CD4-positive, alpha-beta T cell treated with Interleukin-21 for 1 hour (primary cell): Measurements from ENCODE around the gene EHD4.
A peak's percentile ranks its signal among the peaks of the same experiment; 100 is the strongest.

Experiments used
- DNase-seq: peaks from one replicate; pipeline ENCODE4 v3.0.0-alpha.2; 2020

Gene EHD4

GRCh38 chr15:41915255-41915994 lies 56.9 kb downstream of the EHD4 start:
- DNase-seq = no peak

DNA sequence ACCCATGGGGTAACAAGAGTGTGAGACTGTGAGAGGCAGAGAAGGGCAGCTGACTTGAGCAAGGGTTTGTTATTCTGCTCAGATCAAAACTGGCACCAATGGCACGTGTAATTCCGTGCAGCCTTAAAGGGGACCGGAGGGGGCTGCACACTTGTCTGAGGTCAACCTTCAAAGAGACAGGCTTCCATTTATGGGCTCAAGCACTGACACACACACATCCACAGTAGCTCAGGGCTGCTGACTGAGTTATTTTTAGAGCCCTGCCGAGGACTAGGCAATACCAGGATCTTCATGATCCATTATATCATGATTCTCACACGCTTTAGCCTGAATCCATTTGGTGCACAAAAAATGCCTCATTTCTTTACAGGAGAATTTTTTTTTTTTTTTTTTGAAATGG lies 57.9 kb downstream of the EHD4 start:
- no peak for DNase-seq

DNA sequence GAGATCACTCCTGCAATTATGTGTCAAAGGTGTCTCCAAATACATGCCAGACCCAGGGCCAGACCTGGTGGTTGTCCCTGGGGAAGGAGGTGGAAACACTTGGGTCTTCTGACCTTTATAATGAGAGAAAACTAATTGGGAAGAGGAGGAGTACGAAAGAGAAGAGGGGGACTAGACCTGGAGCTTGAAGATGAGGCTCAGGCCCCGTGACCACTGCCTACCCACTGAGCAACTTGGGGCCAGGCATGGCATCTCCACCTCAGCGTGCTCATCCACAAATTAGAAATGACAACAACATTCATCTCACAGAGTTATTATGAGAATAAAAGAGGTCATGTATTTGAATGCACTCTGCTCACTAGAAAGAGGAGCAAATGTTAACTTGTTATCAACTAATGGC lies 59.1 kb downstream of the EHD4 start:
- no peak for DNase-seq

- no peak for DNase-seq
Observed at GRCh38 chr15:41911691-41912345, 60.5 kb downstream of the EHD4 start.

DNA sequence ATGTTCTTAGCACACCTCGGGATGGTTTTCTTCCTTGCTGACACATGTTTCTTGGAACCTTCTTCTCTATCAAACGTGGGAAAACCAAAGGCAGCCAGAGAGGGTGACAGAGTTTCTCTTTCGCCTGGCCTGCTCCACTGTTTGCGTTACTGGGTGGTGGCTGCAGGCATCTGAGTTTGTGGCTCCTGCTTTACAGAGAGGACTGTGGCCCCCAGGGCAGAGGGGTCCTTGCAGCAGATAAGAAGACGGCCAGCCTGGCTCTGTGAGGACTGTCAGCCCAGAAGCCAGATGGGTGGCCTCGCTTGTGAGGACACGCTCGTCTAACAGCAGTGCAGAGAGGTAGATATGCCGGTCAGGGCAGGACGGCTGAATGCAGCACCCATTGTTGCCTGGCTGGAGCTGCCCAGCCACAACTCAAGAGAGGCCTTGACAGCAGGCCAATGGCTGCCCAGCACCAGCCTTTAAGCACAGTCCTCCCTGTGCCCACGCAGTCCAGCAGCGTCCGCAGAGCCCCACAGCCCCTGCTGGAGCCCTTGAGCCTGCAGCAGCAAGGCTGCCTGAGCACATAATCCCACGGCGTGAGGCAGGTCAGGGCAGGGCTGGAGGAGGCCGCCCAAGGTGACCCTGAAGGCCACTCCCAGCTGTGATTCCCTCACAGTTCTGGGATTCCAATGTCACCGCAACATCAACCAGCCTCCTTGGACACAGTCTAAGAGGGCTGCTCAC lies 63.5 kb downstream of the EHD4 start:
- DNase-seq = no peak

- no peak for DNase-seq
Observed at GRCh38 chr15:41907141-41907540, 65.2 kb downstream of the EHD4 start.

DNA sequence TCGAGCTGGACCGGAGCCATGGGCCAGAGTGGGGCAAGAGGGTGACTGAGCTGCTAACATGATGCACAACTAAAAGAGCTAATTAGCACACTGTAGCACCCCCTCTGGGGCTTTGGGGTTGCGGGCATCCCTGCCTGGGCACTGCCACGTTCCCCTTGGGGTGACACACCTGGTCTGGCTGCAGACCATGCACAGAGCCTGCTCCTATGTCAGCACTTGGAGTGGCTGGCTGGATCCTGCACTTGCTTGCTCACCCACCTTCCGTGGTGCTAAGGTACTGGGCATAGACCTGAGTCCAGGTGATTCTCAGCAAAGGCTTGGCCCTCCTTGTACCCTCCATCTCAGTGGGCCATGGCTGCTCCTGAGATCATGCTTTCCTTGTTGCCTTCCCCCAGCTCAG lies 65.7 kb downstream of the EHD4 start:
- no peak for DNase-seq

GRCh38 chr15:41905036-41905793 lies 67.1 kb downstream of the EHD4 start:
- DNase-seq = no peak

- DNase-seq = peak; percentile 79
Observed at GRCh38 chr15:41904541-41905005, 67.8 kb downstream of the EHD4 start.

DNA sequence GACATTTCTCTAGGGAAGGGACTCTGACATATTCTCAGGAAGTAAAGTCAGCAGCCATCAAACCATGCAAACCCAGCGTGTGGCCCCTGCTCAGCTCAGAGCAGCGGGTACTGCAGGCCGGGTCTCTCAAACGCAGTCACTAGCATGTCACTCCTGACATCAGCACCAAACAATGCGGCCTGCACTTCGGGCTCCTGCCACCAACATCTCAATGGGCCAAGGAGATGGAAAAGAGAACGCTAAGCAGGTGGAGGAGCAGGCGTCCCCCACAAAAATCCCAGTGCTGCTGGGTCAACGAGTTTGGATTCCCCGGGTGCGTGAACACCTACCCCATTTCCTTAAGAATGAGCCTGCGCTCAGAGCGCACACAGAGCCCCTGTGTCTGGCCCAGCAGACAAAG lies 68.6 kb downstream of the EHD4 start:
- no peak for DNase-seq

DNA sequence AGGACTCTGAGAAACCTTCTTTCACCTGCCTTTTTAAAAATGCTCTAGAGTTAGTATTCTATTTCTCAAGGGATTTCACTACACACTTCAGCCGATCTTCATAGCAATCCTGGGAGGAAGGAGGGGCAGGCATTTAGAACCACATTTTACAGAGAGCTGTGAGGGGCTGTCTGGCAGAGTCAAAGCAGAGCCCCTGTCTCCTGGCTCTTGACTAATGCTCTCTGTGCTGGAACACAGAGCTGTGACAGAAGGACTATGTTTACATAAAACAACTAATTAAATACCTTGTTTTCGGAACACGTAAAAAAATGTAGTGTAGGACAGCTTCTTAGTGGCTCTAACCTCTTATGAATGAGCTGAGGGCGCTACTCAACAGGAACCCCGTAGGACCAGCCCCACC lies 70.9 kb downstream of the EHD4 start:
- no peak for DNase-seq

DNA sequence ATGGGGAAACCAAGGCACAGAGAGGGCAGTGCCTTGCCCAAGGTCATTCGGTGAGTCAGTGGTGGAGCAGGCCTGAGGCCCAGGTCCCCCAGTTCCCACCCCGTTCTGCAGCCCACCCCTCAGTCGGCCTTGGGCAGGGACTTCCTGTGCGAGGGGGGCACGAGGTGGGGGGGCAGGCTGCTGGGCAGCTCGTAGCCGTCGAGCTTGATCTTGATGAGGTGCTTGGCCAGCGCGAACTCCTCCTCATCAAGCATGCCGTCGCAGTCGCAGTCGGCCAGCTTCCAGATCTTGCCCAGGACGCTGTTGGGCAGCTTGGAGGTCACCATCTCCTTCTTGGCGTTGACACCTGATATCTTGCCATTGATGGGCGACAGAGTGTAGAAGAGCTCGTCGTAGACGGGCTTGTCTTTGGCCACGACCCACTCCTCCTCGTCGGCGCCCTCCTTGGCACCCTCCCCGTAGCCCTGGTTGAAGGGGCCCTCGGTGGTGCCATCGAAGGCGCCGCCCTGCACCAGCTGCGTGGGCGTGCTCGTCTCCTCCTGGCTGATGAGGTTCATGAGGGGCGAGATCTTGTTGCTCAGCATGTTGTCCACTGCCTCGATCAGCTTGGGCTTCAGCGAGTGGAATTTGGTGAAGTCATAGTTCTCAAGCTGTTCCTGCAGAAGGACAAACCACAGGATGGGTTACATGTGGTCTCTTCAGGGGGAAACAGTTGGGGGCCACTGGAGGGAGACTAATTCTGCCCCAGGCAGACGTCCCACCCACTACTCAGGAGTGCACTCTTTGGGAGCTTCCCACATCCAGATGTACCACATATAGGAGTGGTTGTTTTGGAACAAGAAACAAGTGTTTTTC lies 71.6 kb downstream of the EHD4 start:
- DNase-seq = no peak

GRCh38 chr15:41899854-41900442 lies 72.4 kb downstream of the EHD4 start:
- DNase-seq = no peak

DNA sequence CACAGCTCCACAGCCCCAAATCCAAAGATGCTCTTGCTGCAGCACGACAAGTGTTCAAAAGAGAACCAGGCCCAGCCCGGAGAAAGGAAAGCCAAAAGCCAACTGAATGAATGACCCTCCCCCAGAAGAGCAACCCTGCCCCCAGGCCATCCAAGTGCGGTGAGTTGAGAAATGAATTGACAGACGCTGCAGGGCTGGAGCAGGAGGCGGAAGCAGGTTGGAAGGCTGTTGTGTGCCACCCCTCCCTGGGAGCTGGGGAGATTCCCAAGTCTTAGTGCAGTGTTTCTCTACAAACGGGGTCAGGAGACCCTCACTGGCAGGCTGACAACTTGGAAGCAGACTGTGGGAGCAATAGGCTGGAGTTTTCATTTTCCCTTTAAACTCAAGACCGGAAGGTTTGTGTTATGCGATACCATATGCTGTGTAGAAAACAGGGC lies 75.0 kb downstream of the EHD4 start:
- no peak for DNase-seq

DNA sequence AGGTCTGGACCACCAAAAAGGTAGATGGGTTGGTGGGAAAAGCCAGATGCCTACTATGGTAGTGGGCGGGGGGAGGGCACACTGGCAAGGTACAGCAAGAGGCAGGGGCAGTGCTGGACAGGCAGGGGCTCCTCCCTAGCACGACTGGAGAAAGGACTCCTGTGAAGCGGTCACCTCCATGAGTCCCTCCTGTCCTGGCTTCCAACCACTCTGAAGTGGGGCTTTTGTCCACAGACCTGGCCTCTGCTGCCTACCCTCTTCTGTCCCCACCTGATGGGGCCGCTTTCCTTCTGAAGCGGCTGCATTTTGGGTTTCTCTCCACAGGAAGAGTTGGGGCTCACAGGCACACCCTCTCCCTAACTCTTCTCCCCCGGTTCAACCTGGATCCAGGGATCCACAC lies 75.8 kb downstream of the EHD4 start:
- no peak for DNase-seq

DNA sequence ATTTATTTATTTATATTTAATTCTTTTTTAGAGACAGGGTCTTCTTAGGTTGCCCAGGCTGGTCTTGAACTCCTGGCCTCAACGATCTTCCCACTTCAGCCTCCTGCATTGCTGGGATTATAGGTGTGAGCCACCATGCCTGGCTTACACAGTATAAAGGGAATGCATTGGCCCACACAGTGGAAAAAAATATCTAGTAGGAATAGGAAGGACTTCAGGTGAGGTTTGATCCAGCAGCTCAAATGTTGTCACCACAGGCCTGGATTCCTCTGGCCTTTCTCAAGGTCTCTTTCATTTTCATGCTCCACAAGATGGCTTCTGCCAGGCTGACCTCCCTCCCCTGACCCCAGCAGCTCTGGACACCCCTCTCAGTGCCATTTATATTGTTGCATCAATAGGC lies 76.4 kb downstream of the EHD4 start:
- no peak for DNase-seq

GRCh38 chr15:41895491-41895890 lies 76.9 kb downstream of the EHD4 start:
- no peak for DNase-seq

- DNase-seq = peak; percentile 90
Observed at GRCh38 chr15:41894791-41895463, 77.4 kb downstream of the EHD4 start.

- DNase-seq = no peak
Observed at GRCh38 chr15:41894251-41894790, 78.0 kb downstream of the EHD4 start.

- DNase-seq = no peak
Observed at GRCh38 chr15:41893422-41894250, 78.7 kb downstream of the EHD4 start, which contains the start of gene SPTBN5. Gene SPTBN5, minus strand, starts transcription at chr15:41894053. Its CDS starts 556 bp downstream, at chr15:41893497.
